AML-193 (cell line): Measurements from ENCODE around the gene MXRA5.
"Not testable (repeated sequence)": the region's sequence is repeated elsewhere in the genome, so short reads cannot be mapped to it uniquely, and the experiment has no call there.

Source experiments
- DNase-seq, 2 experiments: peaks; one replicate each; lab custom pipeline; 2025; lab: John Stamatoyannopoulos, UW

Gene MXRA5

GRCh38 chrX:3343569-3343968 lies 2.9 kb downstream of the MXRA5 start:
- not testable (repeated sequence) for DNase-seq

- DNase-seq: no peak
These were observed 6.4 kb downstream of the MXRA5 start for GRCh38 chrX:3340016-3340415.

- DNase-seq: no peak
These were observed 19.8 kb downstream of the MXRA5 start for GRCh38 chrX:3326681-3327080.

- no peak for DNase-seq
These were observed 25.9 kb downstream of the MXRA5 start for GRCh38 chrX:3320471-3321046.

- DNase-seq: no peak
These were observed 29.2 kb downstream of the MXRA5 start for GRCh38 chrX:3317191-3317718.

GRCh38 chrX:3312109-3312508 lies 34.3 kb downstream of the MXRA5 start:
- no peak for DNase-seq

- no peak for DNase-seq
These were observed 38.6 kb downstream of the MXRA5 start for GRCh38 chrX:3307881-3308280.

GRCh38 chrX:3299636-3300035 lies 46.8 kb downstream of the MXRA5 start:
- DNase-seq: no peak

- no peak for DNase-seq
These were observed 50.7 kb downstream of the MXRA5 start for GRCh38 chrX:3295731-3296130.

- DNase-seq: no peak
These were observed 53.2 kb downstream of the MXRA5 start for GRCh38 chrX:3293251-3293650.

GRCh38 chrX:3290561-3290960 lies 55.9 kb downstream of the MXRA5 start:
- no peak for DNase-seq

GRCh38 chrX:3286196-3286945 lies 60.1 kb downstream of the MXRA5 start:
- no peak for DNase-seq

GRCh38 chrX:3280706-3281105 lies 65.7 kb downstream of the MXRA5 start:
- no peak for DNase-seq

GRCh38 chrX:3273668-3274067 lies 72.8 kb downstream of the MXRA5 start:
- DNase-seq: not testable (repeated sequence)

- no peak for DNase-seq
These were observed 74.6 kb downstream of the MXRA5 start for GRCh38 chrX:3271834-3272186.

- no peak for DNase-seq
These were observed 75.1 kb downstream of the MXRA5 start for GRCh38 chrX:3271183-3271833.

GRCh38 chrX:3268829-3269228 lies 77.6 kb downstream of the MXRA5 start:
- DNase-seq: no peak

- DNase-seq: no peak
These were observed 82.7 kb downstream of the MXRA5 start for GRCh38 chrX:3263681-3264126.

- no peak for DNase-seq
These were observed 83.6 kb downstream of the MXRA5 start for GRCh38 chrX:3262901-3263300.
